ENCODE results near the gene FZD1. TPM values are rescaled to one million over a fixed set of nuclear protein-coding genes. Genes with fewer than 3 reads are reported as not detected.

FZD1 gene
- total and polyA plus RNA-seq, 2 of the 8 experiments (the other 6 are each of a cell fraction or from before 2014, with no cell fraction given) = 0.62 to 0.91 TPM

- Histone ChIP-seq H3K79me1 (ENCODE audit: low read depth, low read length) (no peaks in the 10 kb centered on the region), H3K18ac (ENCODE audit: extremely low read depth, low read length) (no peak overlapping the region), H3K4me2 (ENCODE audit: insufficient read depth in 1 of 2, low read depth in 2 of 2, low read length in 2 of 2) (no peak overlapping the region), H2BK15ac (ENCODE audit: low read length) (no peak overlapping the region), H3K4me1 (replicated peaks in 1 of 4; ENCODE audit: control insufficient read depth in 3 of 4, insufficient read depth in 4 of 4, low read length in 3 of 4) (no peaks in the 10 kb centered on the region), H2BK20ac (ENCODE audit: low read length) (no peak overlapping the region), H3K9me3 (ENCODE audit: insufficient read depth in 2 of 2, low read depth in 1 of 2, low read length in 1 of 2) (no peaks in the 10 kb centered on the region), H3K9ac (replicated peaks in 1 of 4; ENCODE audit: extremely low read depth in 1 of 4, low read depth in 3 of 4, low read length in 3 of 4) (no peak overlapping the region), H2BK120ac (replicated peaks; ENCODE audit: low read depth, low read length) (no peak overlapping the region), H3K4me3 (ENCODE audit: extremely low read depth in 1 of 4, insufficient read depth in 2 of 4, low read depth in 3 of 4, low read length in 4 of 4) (no peak overlapping the region), H4K5ac (ENCODE audit: insufficient read length, low read depth, low read length) (no peak overlapping the region), H3K23me2 (ENCODE audit: low read depth, low read length) (no peaks in the 10 kb centered on the region; the same call in 1 of the 2 replicates), H3K56ac (replicated peaks; ENCODE audit: insufficient read length, low read depth, low read length) (no peak overlapping the region), H4K8ac (ENCODE audit: extremely low read depth, insufficient read depth, low read length) (no peak overlapping the region), H2AK5ac (ENCODE audit: low read depth, low read length) (no peak overlapping the region), H3K14ac (ENCODE audit: insufficient read length) (no peak overlapping the region), H3K27ac (ENCODE audit: low read depth, low read length) (no peak overlapping the region), H2BK12ac (ENCODE audit: low read depth, low read length) (no peak overlapping the region), H3K23ac (ENCODE audit: insufficient read length) (no peak overlapping the region), H3K4ac (replicated peaks; ENCODE audit: insufficient read length, low read depth, low read length) (no peak overlapping the region), H4K91ac (replicated peaks; ENCODE audit: insufficient read length, low read length) (no peak overlapping the region), H2BK5ac (ENCODE audit: low read depth, low read length) (no peak overlapping the region), H4K20me1 (replicated peaks in 1 of 2; ENCODE audit: control insufficient read depth in 1 of 2, insufficient read depth in 2 of 2, low read length in 2 of 2) (no peaks in the 10 kb centered on the region), H2AFZ (ENCODE audit: low read length) (no peak overlapping the region), H3K27me3 (replicated peaks in 1 of 4; ENCODE audit: control insufficient read depth in 3 of 4, extremely low read depth in 1 of 4, insufficient read depth in 3 of 4, low read length in 3 of 4) (no peaks in the 10 kb centered on the region), H3K36me3 (ENCODE audit: control insufficient read depth in 2 of 4, insufficient read depth in 4 of 4, low read length in 3 of 4) (no peaks in the 10 kb centered on the region), H3K79me2 (ENCODE audit: control insufficient read depth in 1 of 2, insufficient read depth in 2 of 2, low read length in 2 of 2) (no peaks in the 10 kb centered on the region)
- POLR2A ChIA-PET (ENCODE audit: partially characterized antibody) = no interaction called here
- DNase-seq (ENCODE audit: low read depth in 1 of 2, low spot score in 2 of 2) (no peak), FAIRE-seq (no peak)
- TF ChIP-seq TEAD4 (IDR thresholded peaks at IDR 0.05; ENCODE audit: low read depth, low read length) (no peak), RAD21 (IDR thresholded peaks at IDR 0.05 in 1 of 2, conservative IDR thresholded peaks at IDR 0.05 in 1 of 2; ENCODE audit: low read depth in 2 of 2, low read length in 2 of 2) (no peak), MAFK (IDR thresholded peaks at IDR 0.05; ENCODE audit: low read depth, low read length) (no peak), JUN (IDR thresholded peaks at IDR 0.05; ENCODE audit: low read depth, low read length) (no peak), KDM1A (IDR thresholded peaks at IDR 0.05; ENCODE audit: borderline replicate concordance, low read length) (no peak), CBX8 (IDR thresholded peaks at IDR 0.05; ENCODE audit: borderline replicate concordance, low read depth, low read length) (no peak), CHD2 (IDR thresholded peaks at IDR 0.05; ENCODE audit: low read length) (no peak), RBBP5 (IDR thresholded peaks at IDR 0.05; ENCODE audit: borderline replicate concordance, low read depth, low read length) (no peak), SP2 (IDR thresholded peaks at IDR 0.05; ENCODE audit: low read length) (no peak)
- CTCF ChIA-PET (ENCODE audit: partially characterized antibody) = no interaction called here
Measured at GRCh38 chr7:91276909-91277308, 12.7 kb downstream of the FZD1 start.
